HG03571 (cell line): ENCODE data around the gene DHRS2.
"Not testable (repeated sequence)": the region's sequence is repeated elsewhere in the genome, so short reads cannot be mapped to it uniquely, and the experiment has no call there.

ENCODE experiments used
- ATAC-seq: cut with Tn5 transposase; IDR thresholded peaks from one replicate; pipeline ENCODE4 v1.9.1; 2021; ENCODE audit not compliant: unreplicated experiment

The DHRS2 gene

GRCh38 chr14:23636317-23637211 lies at the start of gene DHRS2:
Gene DHRS2 (plus strand): TSS chr14:23636364. CDS start chr14:23638865, 2,501 bp downstream.
- no peak for ATAC-seq

GRCh38 chr14:23588884-23589598 lies 47.1 kb upstream of the DHRS2 start:
- peak; percentile 98 for ATAC-seq

GRCh38 chr14:23589606-23590005 lies 46.6 kb upstream of the DHRS2 start:
- ATAC-seq: no peak

- ATAC-seq: no peak
Observed at GRCh38 chr14:23590198-23590597, 46.0 kb upstream of the DHRS2 start.

- not testable (repeated sequence) for ATAC-seq
Observed at GRCh38 chr14:23594191-23594590, 42.0 kb upstream of the DHRS2 start.

- no peak for ATAC-seq
Observed at GRCh38 chr14:23600322-23600707, 35.8 kb upstream of the DHRS2 start.

GRCh38 chr14:23600806-23601205 lies 35.4 kb upstream of the DHRS2 start:
- ATAC-seq: no peak

- no peak for ATAC-seq
Observed at GRCh38 chr14:23601424-23601823, 34.7 kb upstream of the DHRS2 start.

GRCh38 chr14:23601845-23602180 lies 34.4 kb upstream of the DHRS2 start:
- ATAC-seq: no peak

GRCh38 chr14:23602181-23603095 lies 33.7 kb upstream of the DHRS2 start:
- ATAC-seq: no peak

- no peak for ATAC-seq
Observed at GRCh38 chr14:23603103-23603502, 33.1 kb upstream of the DHRS2 start.

GRCh38 chr14:23604148-23604547 lies 32.0 kb upstream of the DHRS2 start:
- ATAC-seq: no peak

- ATAC-seq: no peak
Observed at GRCh38 chr14:23604675-23605170, 31.4 kb upstream of the DHRS2 start.

GRCh38 chr14:23605931-23606585 lies 30.1 kb upstream of the DHRS2 start:
- ATAC-seq: peak; percentile 75

GRCh38 chr14:23608454-23608853 lies 27.7 kb upstream of the DHRS2 start:
- no peak for ATAC-seq

GRCh38 chr14:23609001-23609400 lies 27.2 kb upstream of the DHRS2 start:
- no peak for ATAC-seq

GRCh38 chr14:23609411-23610089 lies 26.6 kb upstream of the DHRS2 start:
- not testable (repeated sequence) for ATAC-seq

GRCh38 chr14:23610090-23610814 lies 25.9 kb upstream of the DHRS2 start:
- ATAC-seq: no peak

GRCh38 chr14:23610815-23611289 lies 25.3 kb upstream of the DHRS2 start:
- no peak for ATAC-seq
